IPS DF 6.9 (cell line): Measurements from ENCODE around the gene PYHIN1.

Source experiments
- DNase-seq: peaks from one replicate; pipeline ENCODE4 v3.0.0-alpha.2; 2013; ENCODE audit warnings: low read depth, low spot score
- H3K27ac ChIP-seq: one replicate; pipeline ENCODE4 v1.5.1; 2013; ENCODE audit warnings: low read length, control low read depth
- H3K27me3 ChIP-seq: 2 replicates; pipeline ENCODE4 v1.6.1; 2013; ENCODE audit warnings: mild to moderate bottlenecking, low read length; ENCODE audit not compliant: control insufficient read depth, insufficient read depth
- H3K36me3 ChIP-seq: 2 replicates; pipeline ENCODE4 v1.6.1; 2013; ENCODE audit warnings: low read length; ENCODE audit not compliant: control insufficient read depth, insufficient read depth
- H3K4me1 ChIP-seq: 2 replicates; pipeline ENCODE4 v1.6.1; 2013; ENCODE audit warnings: low read length; ENCODE audit not compliant: control insufficient read depth, insufficient read depth
- H3K4me3 ChIP-seq: 2 replicates; pipeline ENCODE4 v1.5.1; 2013; ENCODE audit warnings: mild to moderate bottlenecking, low read length
- H3K9me3 ChIP-seq: 2 replicates; pipeline ENCODE4 v1.6.1; 2013; ENCODE audit warnings: low read length, inconsistent platforms; ENCODE audit not compliant: control insufficient read depth, insufficient read depth
- WGBS: extraction: QIAGEN DNeasy Blood & Tissue Kit; methylation state at CpG from one replicate; pipeline ENCODE4 v1.1.7; 2013; ENCODE audit warnings: mixed read lengths, missing lambda C conversion rate; ENCODE audit not compliant: insufficient read length, insufficient coverage; 5-methylcytosine and 5-hydroxymethylcytosine counted together

PYHIN1 gene

GRCh38 chr1:158976219-158976618 is 44.9 kb downstream of the PYHIN1 start:
- no peak overlapping the region for H3K4me3 ChIP-seq
- no peaks in the 10 kb centered on the region for H3K9me3 ChIP-seq
- no peak for DNase-seq
- no peak overlapping the region for H3K27ac ChIP-seq
- no peaks in the 10 kb centered on the region for H3K4me1 ChIP-seq
- WGBS, result no CpG with 5 or more reads among the region's 4 CpGs
- no peaks in the 10 kb centered on the region for H3K27me3 ChIP-seq
- no peaks in the 10 kb centered on the region for H3K36me3 ChIP-seq

DNA sequence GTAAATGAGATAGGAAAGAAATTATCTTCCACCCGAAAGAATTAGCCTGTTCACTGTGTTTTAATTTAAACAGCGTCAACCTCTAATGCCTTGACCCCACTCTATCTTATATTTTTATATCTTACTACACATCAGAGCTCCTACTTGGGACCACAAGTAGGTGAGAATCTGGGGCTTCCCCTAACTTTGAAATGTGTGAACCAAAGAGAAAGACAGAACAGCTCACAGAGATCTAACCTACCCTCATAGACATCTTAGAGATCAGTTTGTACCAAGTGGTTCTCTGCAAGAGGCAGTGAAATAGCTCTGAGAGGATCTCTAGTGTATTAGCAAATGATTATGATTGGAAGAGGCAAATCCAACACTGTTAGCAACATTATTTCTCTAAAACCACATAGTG is 47.4 kb downstream of the PYHIN1 start:
- DNase-seq, result no peak
- WGBS, result no CpG with 5 or more reads among the region's 2 CpGs
- H3K4me1 ChIP-seq, result no peaks in the 10 kb centered on the region
- no peaks in the 10 kb centered on the region for H3K9me3 ChIP-seq
- H3K27ac ChIP-seq, result no peak overlapping the region
- no peak overlapping the region for H3K4me3 ChIP-seq
- no peaks in the 10 kb centered on the region for H3K27me3 ChIP-seq
- H3K36me3 ChIP-seq, result no peaks in the 10 kb centered on the region

GRCh38 chr1:158979229-158979628 is 47.9 kb downstream of the PYHIN1 start:
- H3K36me3 ChIP-seq, result no peaks in the 10 kb centered on the region
- no peak for DNase-seq
- no peak overlapping the region for H3K27ac ChIP-seq
- no peaks in the 10 kb centered on the region for H3K4me1 ChIP-seq
- no peaks in the 10 kb centered on the region for H3K9me3 ChIP-seq
- H3K4me3 ChIP-seq, result no peak overlapping the region
- H3K27me3 ChIP-seq, result no peaks in the 10 kb centered on the region
- WGBS, result no CpG with 5 or more reads among the region's 1 CpG

DNA sequence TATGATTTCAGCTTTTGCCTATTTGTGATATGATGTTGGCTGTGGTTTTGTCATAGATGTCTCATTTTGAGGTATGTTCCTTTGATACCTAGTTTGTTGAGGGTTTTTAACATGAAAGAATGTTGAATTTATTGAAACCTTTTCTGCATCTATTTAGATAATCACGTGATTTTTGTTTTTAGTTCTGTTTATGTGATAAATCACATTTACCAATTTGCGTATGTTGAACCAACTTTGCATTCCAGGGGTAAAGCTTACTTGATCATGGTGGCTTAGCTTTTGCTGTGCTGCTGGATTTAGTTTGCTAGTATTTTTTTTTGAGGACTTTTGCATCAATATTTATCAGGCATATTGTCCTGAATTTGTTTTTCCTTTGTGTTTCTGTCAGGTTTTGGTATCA is 51.9 kb downstream of the PYHIN1 start:
- no peaks in the 10 kb centered on the region for H3K9me3 ChIP-seq
- H3K27me3 ChIP-seq, result no peaks in the 10 kb centered on the region
- no peak overlapping the region for H3K27ac ChIP-seq
- no peak for DNase-seq
- no peaks in the 10 kb centered on the region for H3K4me1 ChIP-seq
- H3K36me3 ChIP-seq, result no peaks in the 10 kb centered on the region
- no peak overlapping the region for H3K4me3 ChIP-seq
- no CpG with 5 or more reads among the region's 2 CpGs for WGBS

DNA sequence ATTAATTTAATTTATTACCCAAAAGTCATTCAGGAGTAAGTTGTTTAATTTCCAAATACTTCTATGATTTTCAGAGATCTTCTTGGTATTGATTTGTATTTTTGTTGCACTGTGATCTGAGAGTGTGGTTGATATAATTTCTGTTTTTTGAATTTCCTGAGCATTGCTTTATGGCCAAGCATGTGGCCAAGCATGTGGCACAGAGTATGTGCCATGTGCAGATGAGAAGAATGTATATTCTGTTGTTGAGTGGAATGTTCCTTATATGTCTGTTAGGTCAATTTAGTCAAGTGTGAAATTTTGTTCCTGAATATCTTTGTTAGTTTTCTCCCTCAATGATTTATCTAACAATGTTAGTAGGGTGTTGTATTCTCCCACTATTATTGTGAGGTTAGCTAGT is 53.0 kb downstream of the PYHIN1 start:
- Histone ChIP-seq H3K4me1 (no peaks in the 10 kb centered on the region), H3K36me3 (no peaks in the 10 kb centered on the region)

GRCh38 chr1:158989424-158989823 is 58.1 kb downstream of the PYHIN1 start:
- no peak overlapping the region for H3K4me3 ChIP-seq
- DNase-seq, result no peak
- no peaks in the 10 kb centered on the region for H3K36me3 ChIP-seq
- H3K4me1 ChIP-seq, result no peaks in the 10 kb centered on the region
- H3K27me3 ChIP-seq, result no peaks in the 10 kb centered on the region
- H3K9me3 ChIP-seq, result no peaks in the 10 kb centered on the region
- no CpG with 5 or more reads among the region's 1 CpG for WGBS
- H3K27ac ChIP-seq, result no peak overlapping the region

More for the DNA sequence above, 53.0 kb downstream of the PYHIN1 start:
- no peak for DNase-seq
- H3K27me3 ChIP-seq, result no peaks in the 10 kb centered on the region
- H3K9me3 ChIP-seq, result no peaks in the 10 kb centered on the region
- H3K4me3 ChIP-seq, result no peak overlapping the region
- no peak overlapping the region for H3K27ac ChIP-seq

DNA sequence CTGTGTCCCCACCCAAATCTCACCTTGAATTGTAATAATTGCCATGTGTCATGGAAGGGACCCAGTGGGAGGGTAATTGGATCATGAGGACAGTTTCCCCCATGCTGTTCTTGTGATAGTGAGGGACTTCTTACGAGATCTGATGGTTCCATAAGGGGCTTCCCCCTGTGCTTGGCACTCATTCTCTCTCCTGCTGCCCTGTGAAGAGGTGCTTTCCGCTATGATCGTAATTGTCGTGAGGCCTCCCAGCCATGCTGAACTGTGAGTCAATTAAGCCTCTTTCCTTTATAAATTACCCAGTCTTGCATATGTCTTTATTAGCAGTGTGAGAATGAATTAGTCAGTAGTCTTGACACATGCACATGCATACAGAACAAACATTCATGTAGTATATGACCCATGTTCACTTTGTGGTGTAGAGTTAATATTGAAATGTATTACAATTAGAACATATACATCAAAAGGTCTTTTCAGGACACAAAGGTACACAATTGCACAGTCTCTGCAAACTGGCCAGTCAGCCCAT is 61.5 kb downstream of the PYHIN1 start:
- H3K27ac ChIP-seq, result no peak overlapping the region
- no peaks in the 10 kb centered on the region for H3K36me3 ChIP-seq
- no peaks in the 10 kb centered on the region for H3K9me3 ChIP-seq
- H3K27me3 ChIP-seq, result no peaks in the 10 kb centered on the region
- no peak overlapping the region for H3K4me3 ChIP-seq
- no CpG with 5 or more reads among the region's 4 CpGs for WGBS
- no peaks in the 10 kb centered on the region for H3K4me1 ChIP-seq
- DNase-seq, result no peak

DNA sequence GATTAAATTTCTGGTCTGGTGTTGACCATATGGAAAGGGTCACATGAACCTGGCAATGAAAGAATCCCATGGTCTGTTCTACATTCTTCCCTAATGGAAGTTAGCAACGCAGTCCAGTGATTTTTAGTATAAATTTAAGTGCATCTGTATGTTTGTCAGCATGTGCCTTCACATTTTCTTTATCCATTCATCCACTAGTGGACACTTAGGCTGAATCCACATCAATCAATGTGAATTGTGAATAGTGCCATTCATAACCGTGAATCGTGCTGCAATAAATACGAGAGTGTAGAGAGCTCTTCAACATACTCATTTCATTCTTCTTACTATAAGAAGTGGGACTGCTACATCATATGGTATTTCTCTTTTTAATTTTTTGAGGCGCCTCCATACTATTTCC is 65.6 kb downstream of the PYHIN1 start:
- no peak for DNase-seq
- H3K36me3 ChIP-seq, result no peaks in the 10 kb centered on the region
- no peaks in the 10 kb centered on the region for H3K9me3 ChIP-seq
- no CpG with 5 or more reads among the region's 5 CpGs for WGBS
- H3K4me3 ChIP-seq, result no peak overlapping the region
- no peaks in the 10 kb centered on the region for H3K27me3 ChIP-seq
- no peak overlapping the region for H3K27ac ChIP-seq
- no peaks in the 10 kb centered on the region for H3K4me1 ChIP-seq

- no CpG with 5 or more reads among the region's 6 CpGs for WGBS
- no peaks in the 10 kb centered on the region for H3K27me3 ChIP-seq
- H3K4me3 ChIP-seq, result no peak overlapping the region
These were observed 66.9 kb downstream of the PYHIN1 start for GRCh38 chr1:158998037-158998780.

GRCh38 chr1:158998781-158999161 is 67.4 kb downstream of the PYHIN1 start:
- Histone ChIP-seq H3K9me3 (no peaks in the 10 kb centered on the region), H3K36me3 (no peaks in the 10 kb centered on the region), H3K4me3 (peak overlapping the region; percentile 47; the same call in 1 of the 2 replicates), H3K27ac (no peak overlapping the region), H3K27me3 (no peaks in the 10 kb centered on the region), H3K4me1 (no peaks in the 10 kb centered on the region)
- no CpG with 5 or more reads among the region's 13 CpGs for WGBS
- DNase-seq, result no peak

More at GRCh38 chr1:158998037-158998780, 66.9 kb downstream of the PYHIN1 start:
- Histone ChIP-seq H3K27ac (no peak overlapping the region), H3K36me3 (no peaks in the 10 kb centered on the region), H3K9me3 (no peaks in the 10 kb centered on the region), H3K4me1 (no peaks in the 10 kb centered on the region)
- no peak for DNase-seq
